Hematopoietic multipotent progenitor cell treated with erythropoietin and hydrocortisone succinate and interleukin-3 and kit ligand, for 6 days (in vitro differentiated cells): ENCODE measurements around the gene CDC23.

ENCODE experiments used
- DNase-seq: peaks from one replicate; pipeline ENCODE4 v3.0.0-alpha.2; 2015

The CDC23 gene

DNA sequence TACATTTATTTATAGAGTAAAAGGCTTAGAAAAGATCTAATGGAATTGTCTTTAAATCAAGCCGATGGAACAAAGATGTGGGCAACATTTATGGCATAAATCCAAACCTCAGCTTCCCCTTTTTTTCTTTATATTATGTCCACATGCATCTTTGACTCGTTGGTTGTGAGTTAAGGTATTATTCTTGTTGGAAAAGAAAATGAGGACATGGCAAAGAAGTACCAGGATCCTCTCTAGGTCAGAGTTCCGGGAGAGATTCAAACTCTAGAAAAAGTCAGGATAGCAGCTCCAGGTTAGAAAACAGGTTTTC, 73.4 kb downstream of the CDC23 start:
- peak; percentile 75 for DNase-seq

DNA sequence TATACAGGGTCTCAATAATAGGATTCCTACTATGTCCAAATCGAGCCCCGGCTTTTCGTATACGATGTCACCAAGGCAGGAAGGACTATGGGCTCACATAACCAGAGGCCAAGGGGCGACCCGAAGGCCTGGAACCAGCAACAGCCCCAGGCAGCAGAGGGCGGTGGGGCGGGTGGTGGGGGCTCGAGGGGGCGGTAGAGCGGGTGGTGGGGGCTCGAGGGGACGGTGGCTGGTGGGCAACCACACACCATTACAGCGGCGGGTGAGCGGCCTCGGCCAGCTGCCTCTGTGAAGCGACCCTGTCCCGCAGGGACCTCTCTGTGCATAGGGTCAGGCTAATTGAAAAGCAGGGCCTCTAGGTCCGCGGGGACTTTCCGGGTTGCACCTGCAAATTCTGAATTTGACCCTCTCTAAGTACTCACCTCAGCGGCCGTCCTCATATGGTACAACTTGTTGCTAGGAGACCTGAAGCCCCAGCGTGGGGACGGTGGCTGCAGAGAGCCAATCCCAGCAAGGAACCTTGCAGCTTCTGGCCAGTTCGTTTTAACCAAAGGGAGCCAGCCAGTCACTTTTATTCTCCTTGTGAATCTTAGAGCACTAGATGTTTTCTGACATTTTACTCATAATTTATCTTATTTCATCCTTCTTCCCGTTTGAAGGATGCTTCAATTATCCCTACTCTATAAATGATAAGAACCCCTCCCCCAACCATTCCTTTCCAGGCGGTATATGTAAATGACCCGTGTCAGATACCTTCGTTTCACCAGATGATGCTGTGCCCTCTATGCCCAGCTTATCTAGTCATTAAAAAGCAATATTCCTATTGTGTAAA, 74.0 kb downstream of the CDC23 start, which contains the start of gene NME5:
TSS of gene NME5 (minus strand) at position 480 of the 832 bp plus-strand sequence. CDS start 648 bp downstream, outside the sequence.
- DNase-seq: peak; percentile 50
